K562 (cell line): ENCODE data around the gene ZNF799. TPM values are rescaled to one million over a fixed set of nuclear protein-coding genes. Genes with fewer than 3 reads are reported as not detected.

Experiments used
- CXXC5 ChIP-seq: fragments of 250-450 bp; sonication (Bioruptor Pico); IDR thresholded peaks from 2 replicates; pipeline ENCODE4 v1.8.0; 2022; ENCODE audit warnings: inconsistent platforms, mild to moderate bottlenecking, moderate library complexity
- GABPB1 ChIP-seq: sonication (generic); formaldehyde crosslinking; IDR thresholded peaks from 2 replicates; pipeline ENCODE4 v1.8.0; 2022; ENCODE audit warnings: mild to moderate bottlenecking, missing genetic modification reagents
- GATAD2A ChIP-seq: fragments of 450-650 bp; IDR thresholded peaks from 2 replicates; pipeline ENCODE4 v1.6.1; 2017
- JUND ChIP-seq, 2 experiments: IDR thresholded peaks; 2 replicates in 1 of 2; 3 replicates in 1 of 2; pipeline ENCODE4 v1.6.1; 2011; ENCODE audit warnings: borderline replicate concordance in 2 of 2, low read depth in 2 of 2, low read length in 2 of 2, improper control_type of control experiment in 1 of 2, missing biosample characterization in 1 of 2, missing genetic modification characterization in 1 of 2, missing genetic modification reagents in 1 of 2
- KDM1A ChIP-seq, 2 experiments: fragments of 450-650 bp; IDR thresholded peaks; 2 replicates each; pipeline ENCODE4 v1.6.1; 2016; ENCODE audit warnings: mild to moderate bottlenecking in 2 of 2
- MAZ ChIP-seq, 2 experiments: fragments of 450-650 bp in 1 of 2; sonication (generic) in 1 of 2; formaldehyde crosslinking; IDR thresholded peaks in 1 of 2; conservative IDR thresholded peaks in 1 of 2; 2 replicates each; pipeline versions ENCODE4 v1.4.0 to v1.5.0; 2020; ENCODE audit warnings: mild to moderate bottlenecking in 1 of 2, missing genetic modification reagents in 1 of 2
- NCOA2 ChIP-seq, 2 experiments: fragments of 450-650 bp; IDR thresholded peaks; 2 replicates each; pipeline ENCODE4 v1.6.1; 2018; ENCODE audit warnings: mild to moderate bottlenecking in 2 of 2, moderate library complexity in 1 of 2; ENCODE audit not compliant: partially characterized antibody in 2 of 2
- POLR2B ChIP-seq: fragments of 450-650 bp; IDR thresholded peaks from 2 replicates; pipeline ENCODE4 v1.6.1; 2018; ENCODE audit warnings: low read depth; ENCODE audit not compliant: partially characterized antibody
- SAFB2 ChIP-seq: fragments of 200-400 bp; formaldehyde crosslinking; IDR thresholded peaks from 2 replicates; pipeline ENCODE4 v1.6.1; 2018; ENCODE audit warnings: borderline replicate concordance, low read length, low read depth, moderate library complexity; ENCODE audit not compliant: severe bottlenecking
- TCF7 ChIP-seq: sonication (generic); IDR thresholded peaks from 2 replicates; pipeline ENCODE4 v1.6.1; 2016; ENCODE audit warnings: antibody characterized with exemption, borderline replicate concordance
- UBTF ChIP-seq, 2 experiments: IDR thresholded peaks; 2 replicates each; pipeline ENCODE4 v1.6.1; 2012; ENCODE audit warnings: improper control_type of control experiment in 2 of 2, low read depth in 2 of 2, low read length in 2 of 2, borderline replicate concordance in 1 of 2
- ZBTB40 ChIP-seq, 2 experiments: fragments of 450-650 bp in 1 of 2; sonication (generic) in 1 of 2; formaldehyde crosslinking in 1 of 2; IDR thresholded peaks; 2 replicates each; pipeline versions ENCODE4 v1.7.1 to v1.9.0; 2016 to 2022; ENCODE audit warnings: inconsistent platforms in 1 of 2, mild to moderate bottlenecking in 1 of 2, missing genetic modification reagents in 1 of 2
- ZNF561 ChIP-seq: fragments of 450-650 bp; formaldehyde crosslinking; conservative IDR thresholded peaks from 2 replicates; pipeline ENCODE4 v1.4.0; 2020; ENCODE audit warnings: mild to moderate bottlenecking, moderate library complexity
- ZNF583 ChIP-seq: fragments of 250-450 bp; sonication (Bioruptor Pico); IDR thresholded peaks from 2 replicates; pipeline ENCODE4 v1.4.0; 2020
- polyA plus RNA-seq, 8 experiments: library from polyadenylated mRNA; depleted of rRNA in 4 of 8; stranded (reverse) in 5 of 8; unstranded in 3 of 8; fragments of >200 nt; fragmentation: Nextera tagmentation in 2 of 8; fragmentation: Illumina TruSeq in 1 of 8; extraction: Ambion mirVana in 2 of 8; extraction: Trizol in 1 of 8; gene quantifications; 2 replicates each; pipeline versions ENCODE4 v1.2.1 to v1.2.3, GENCODE V29; 2011 to 2014; ENCODE audit warnings: inconsistent platforms in 1 of 8, missing spikeins in 1 of 8
- total RNA-seq, 7 experiments: library from RNA; depleted of rRNA in 6 of 7; stranded (reverse); fragments of >200 nt in 6 of 7; fragmentation: Illumina TruSeq in 2 of 7; extraction: Trizol in 2 of 7; gene quantifications; 2 replicates each; pipeline versions ENCODE4 v1.2.1 to v1.2.3, GENCODE V29; 2011 to 2021; ENCODE audit warnings: low replicate concordance in 1 of 7

Gene ZNF799
- total and polyA plus RNA-seq, 9 of the 15 experiments (the other 6 are each of a cell fraction or from before 2014, with no cell fraction given): 0.63 to 5.5 (median 2.9) TPM

DNA sequence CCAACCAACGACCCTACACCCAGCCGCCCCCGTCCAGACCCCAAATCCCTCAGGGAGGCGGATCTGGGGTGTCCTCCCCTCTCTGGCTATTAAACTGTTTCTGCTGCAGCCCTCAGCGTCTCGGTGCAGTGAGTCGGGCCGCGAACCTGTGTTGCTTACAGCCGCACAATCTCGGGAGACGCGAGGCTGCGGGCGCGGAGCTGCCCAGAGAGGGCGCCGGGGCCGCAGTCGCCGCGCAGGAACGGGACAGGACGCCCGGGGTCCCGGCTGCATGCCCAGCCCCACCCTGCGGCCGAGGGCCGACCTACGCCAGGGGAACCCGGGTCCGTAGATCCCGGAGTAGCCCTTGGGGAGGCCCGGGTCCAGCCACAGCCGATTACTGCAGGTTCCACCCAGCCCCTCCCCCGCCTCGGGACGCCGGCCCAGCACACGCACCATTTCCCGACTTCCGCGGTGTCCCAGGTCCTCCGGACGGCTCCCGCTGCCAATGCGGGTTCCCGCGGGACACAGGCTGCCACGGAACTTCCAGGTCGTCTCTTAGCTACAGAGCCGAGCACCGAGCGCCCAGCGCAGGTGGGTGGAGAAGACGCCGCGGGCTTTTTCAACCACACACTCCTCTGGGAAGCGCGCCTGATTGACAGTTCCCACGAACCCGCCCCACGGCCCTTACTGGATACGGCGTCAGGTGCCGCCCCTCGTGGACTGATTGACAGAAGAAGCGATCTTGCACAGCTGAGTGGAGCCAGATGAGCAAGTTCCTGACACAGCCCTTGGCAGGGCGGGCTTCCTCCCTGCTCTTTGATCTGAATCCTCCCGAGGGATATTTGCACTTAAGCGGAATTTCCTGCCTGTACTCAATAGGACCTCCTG lies at the start of gene ZNF799 (continued):
- TF ChIP-seq MAZ (CRISPR knock-in tag; conservative IDR thresholded peaks at IDR 0.05 in 1 of 2, IDR thresholded peaks at IDR 0.05 in 1 of 2) (peak; percentile 41 to 42; a peak in 1 of 4 replicates), ZBTB40 (IDR thresholded peaks at IDR 0.05) (peak; percentile 58), ZBTB40 (CRISPR knock-in tag; IDR thresholded peaks at IDR 0.05) (no peak), UBTF (IDR thresholded peaks at IDR 0.05; ENCODE audit: borderline replicate concordance in 1 of 2, low read depth in 2 of 2, low read length in 2 of 2) (0 out of 4 replicates have a peak, but pooled peaks of 1 of the 2 experiments have one; percentile 26), GABPB1 (peak; percentile 81), GATAD2A (0 out of 2 replicates have a peak, but pooled peaks have one; percentile 10), NCOA2 (IDR thresholded peaks at IDR 0.05; ENCODE audit: partially characterized antibody in 2 of 2) (no peak), ZNF561 (CRISPR knock-in tag) (no peak), SAFB2 (no peak), ZNF583 (CRISPR knock-in tag) (no peak), TCF7 (peak; percentile 45; the same call in 1 of the 2 replicates), JUND (IDR thresholded peaks at IDR 0.05; ENCODE audit: borderline replicate concordance, low read depth, low read length) (0 out of 2 replicates have a peak, but pooled peaks have one; percentile 12), JUND (tag; IDR thresholded peaks at IDR 0.05; ENCODE audit: borderline replicate concordance, low read depth, low read length) (no peak; the same call in 2 of the 3 replicates), POLR2B (peak; percentile 48), KDM1A (IDR thresholded peaks at IDR 0.05) (peak in 1 of 2 experiments; percentile 47; a peak in 1 of 4 replicates), CXXC5 (CRISPR knock-in tag) (peak; percentile 83; the same call in 1 of the 2 replicates)
